ENCODE data around the gene HBG2.

GRCh38 chr11:5204787-5205186, 49.8 kb downstream of the HBG2 start:
- TF ChIP-seq EZH2 (IDR thresholded peaks at IDR 0.05; ENCODE audit: insufficient read depth, poor library complexity, severe bottlenecking) (no peak), EZH2phosphoT487 (IDR thresholded peaks at IDR 0.05; ENCODE audit: insufficient read depth, low read depth) (no peak)

Measured in GM23248 (cell line).